HCT116 (cell line): ENCODE data around the gene COL20A1. TPM values are rescaled to one million over a fixed set of nuclear protein-coding genes. Genes with fewer than 3 reads are reported as not detected.

ENCODE experiments used
- ATAC-seq: fragments of 200-7000 bp; cut with Tn5 transposase; 2 replicates; pipeline ENCODE4 v1.9.1; 2020; ENCODE audit warnings: mild to moderate bottlenecking, moderate library complexity
- BruUV-seq: library from RNA; stranded (reverse); fragments of 400-500 nt; replicated peaks from 2 replicates; lab custom pipeline; 2021; lab: Mats Ljungman, UMichigan
- CTCF ChIA-PET: fragments of 300-600 bp; sonication (Branson Sonifier 250); formaldehyde crosslinking; loops from one replicate; lab custom pipeline; 2021; ENCODE audit warnings: antibody characterized with exemption; lab: Charles Lee
- POLR2A ChIA-PET: fragments of 300-600, 350-600 bp; sonication (Branson Sonifier 250); formaldehyde crosslinking; loops from one replicate; lab custom pipeline; 2021; ENCODE audit warnings: antibody characterized with exemption; lab: Charles Lee
- RAD21 ChIA-PET, 2 experiments: fragments of 300-600 bp; sonication (Branson Sonifier 250); formaldehyde crosslinking; loops; one replicate each; lab custom pipeline; 2023; ENCODE audit warnings: low total read pairs in 2 of 2; ENCODE audit not compliant: uncharacterized antibody in 2 of 2, unreplicated experiment in 2 of 2, low non-redundant PET in 1 of 2; lab: Charles Lee
- DNase-seq: peaks from one replicate; pipeline ENCODE4 v3.0.0-alpha.2; 2010; ENCODE audit warnings: low read depth, low spot score
- H2AFZ ChIP-seq: fragments of 200-600 bp; shearing (Covaris generic), sonication (generic); 2 replicates; pipeline ENCODE4 v1.6.1; 2017; ENCODE audit warnings: low read depth, mixed run types, mixed read lengths, antibody characterized with exemption, low read length; ENCODE audit not compliant: poor library complexity, severe bottlenecking
- H3K27ac ChIP-seq: 2 replicates; pipeline ENCODE4 v1.5.1; 2012; ENCODE audit warnings: low read depth, low read length
- H3K27me3 ChIP-seq: fragments of 200-600 bp; sonication (generic); 2 replicates; pipeline ENCODE4 v1.6.1; 2016; ENCODE audit warnings: mixed run types, low read length, mixed read lengths; ENCODE audit not compliant: insufficient read depth
- H3K36me3 ChIP-seq, 2 experiments: fragments of 200-500 bp in 1 of 2; fragments of 200-600 bp in 1 of 2; sonication (Bioruptor generic) in 1 of 2; sonication (generic) in 1 of 2; 2 replicates each; pipeline versions ENCODE4 v1.5.1 to v1.6.1; 2014 to 2016; ENCODE audit warnings: low read length in 2 of 2, inconsistent platforms in 1 of 2, mixed read lengths in 1 of 2, mixed run types in 1 of 2; ENCODE audit not compliant: insufficient read depth in 2 of 2, control insufficient read depth in 1 of 2
- H3K4me1 ChIP-seq, 2 experiments: fragments of 200-600 bp in 1 of 2; sonication (generic) in 1 of 2; 2 replicates each; pipeline versions ENCODE4 v1.5.1 to v1.6.1; 2012 to 2017; ENCODE audit warnings: low read length in 2 of 2, inconsistent platforms in 1 of 2, mild to moderate bottlenecking in 1 of 2, mixed read lengths in 1 of 2, mixed run types in 1 of 2, moderate library complexity in 1 of 2; ENCODE audit not compliant: insufficient read depth in 2 of 2, control insufficient read depth in 1 of 2
- H3K4me2 ChIP-seq: fragments of 200-600 bp; sonication (generic); 2 replicates; pipeline ENCODE4 v1.6.1; 2017; ENCODE audit warnings: mixed run types, low read length, mixed read lengths
- H3K4me3 ChIP-seq, 2 experiments: fragments of 200-600 bp in 1 of 2; sonication (generic) in 1 of 2; replicated peaks in 1 of 2; 2 replicates each; pipeline ENCODE4 v1.5.1; 2011 to 2016; ENCODE audit warnings: low read length in 2 of 2, control low read depth in 1 of 2, low read depth in 1 of 2, mild to moderate bottlenecking in 1 of 2, mixed read lengths in 1 of 2, mixed run types in 1 of 2
- H3K79me2 ChIP-seq: fragments of 200-600 bp; sonication (generic); 2 replicates; pipeline ENCODE4 v1.6.1; 2017; ENCODE audit warnings: mild to moderate bottlenecking, mixed run types, low read length, moderate library complexity, mixed read lengths; ENCODE audit not compliant: insufficient read depth
- H3K9ac ChIP-seq: fragments of 200-600 bp; sonication (generic); 2 replicates; pipeline ENCODE4 v1.6.1; 2016; ENCODE audit warnings: low read length, mixed read lengths
- H3K9me2 ChIP-seq: fragments of 200-600 bp; sonication (generic), shearing (Covaris generic); 2 replicates; pipeline ENCODE4 v1.6.1; 2017; ENCODE audit warnings: mixed run types, mild to moderate bottlenecking, moderate library complexity; ENCODE audit not compliant: insufficient read depth
- H3K9me3 ChIP-seq, 2 experiments: fragments of 200-500 bp in 1 of 2; fragments of 200-600 bp in 1 of 2; sonication (Bioruptor generic) in 1 of 2; sonication (generic) in 1 of 2; 2 replicates each; pipeline ENCODE4 v1.6.1; 2014 to 2017; ENCODE audit warnings: low read length in 2 of 2, mixed read lengths in 2 of 2, inconsistent platforms in 1 of 2, low read depth in 1 of 2, mild to moderate bottlenecking in 1 of 2, mixed run types in 1 of 2, moderate library complexity in 1 of 2; ENCODE audit not compliant: control insufficient read depth in 1 of 2, insufficient read depth in 1 of 2
- H4K20me1 ChIP-seq: fragments of 200-600 bp; sonication (generic), shearing (Covaris generic); 2 replicates; pipeline ENCODE4 v1.6.1; 2017; ENCODE audit warnings: mixed run types, mild to moderate bottlenecking, moderate library complexity; ENCODE audit not compliant: insufficient read depth
- ATF3 ChIP-seq: IDR thresholded peaks from 2 replicates; pipeline ENCODE4 v1.6.1; 2012
- CBX3 ChIP-seq: IDR thresholded peaks from 2 replicates; pipeline ENCODE4 v1.6.1; 2012; ENCODE audit warnings: low read depth
- CEBPB ChIP-seq: IDR thresholded peaks from 2 replicates; pipeline ENCODE4 v1.6.1; 2012; ENCODE audit warnings: low read depth
- CTCF ChIP-seq, 3 experiments: fragments of 200-600 bp in 1 of 3; sonication (generic) in 1 of 3; IDR thresholded peaks in 2 of 3; conservative IDR thresholded peaks in 1 of 3; 2 replicates each; pipeline ENCODE4 v1.5.1; 2012 to 2017; ENCODE audit warnings: low read depth in 2 of 3, low read length in 2 of 3, antibody characterized with exemption in 1 of 3, borderline replicate concordance in 1 of 3, control low read depth in 1 of 3, mild to moderate bottlenecking in 1 of 3, mixed read lengths in 1 of 3, mixed run types in 1 of 3, moderate library complexity in 1 of 3; ENCODE audit not compliant: insufficient read depth in 1 of 3
- EGR1 ChIP-seq: IDR thresholded peaks from 2 replicates; pipeline ENCODE4 v1.6.1; 2012; ENCODE audit warnings: low read depth
- ELF1 ChIP-seq: IDR thresholded peaks from 2 replicates; pipeline ENCODE4 v1.6.1; 2012; ENCODE audit warnings: low read depth, borderline replicate concordance
- EZH2 ChIP-seq: fragments of 200-600 bp; sonication (generic); IDR thresholded peaks from 2 replicates; pipeline ENCODE4 v1.6.1; 2017; ENCODE audit warnings: antibody characterized with exemption, mixed run types
- MAX ChIP-seq: IDR thresholded peaks from 2 replicates; pipeline ENCODE4 v1.6.1; 2012
- POLR2A ChIP-seq: IDR thresholded peaks from 2 replicates; pipeline ENCODE4 v1.7.0; 2011; ENCODE audit warnings: borderline replicate concordance; ENCODE audit not compliant: insufficient read depth, insufficient read length; ENCODE audit errors: extremely low read depth
- POLR2AphosphoS5 ChIP-seq: IDR thresholded peaks from 2 replicates; pipeline ENCODE4 v1.6.1; 2011; ENCODE audit warnings: mild to moderate bottlenecking, low read depth, low read length, moderate library complexity
- RAD21 ChIP-seq: IDR thresholded peaks from 2 replicates; pipeline ENCODE4 v1.6.1; 2012; ENCODE audit warnings: low read depth, mild to moderate bottlenecking
- REST ChIP-seq: IDR thresholded peaks from 2 replicates; pipeline ENCODE4 v1.6.1; 2012; ENCODE audit warnings: low read depth
- SIN3A ChIP-seq: IDR thresholded peaks from 2 replicates; pipeline ENCODE4 v1.6.1; 2012; ENCODE audit warnings: low read depth
- SRF ChIP-seq: IDR thresholded peaks from 2 replicates; pipeline ENCODE4 v1.6.1; 2012; ENCODE audit warnings: low read depth
- TCF7L2 ChIP-seq: IDR thresholded peaks from 2 replicates; pipeline ENCODE4 v1.7.0; 2011; ENCODE audit warnings: borderline replicate concordance, inconsistent platforms; ENCODE audit not compliant: insufficient read depth, insufficient read length; ENCODE audit errors: extremely low read depth
- ZNF274 ChIP-seq: fragments of 200-500 bp; sonication (Bioruptor generic); IDR thresholded peaks from 2 replicates; pipeline ENCODE4 v1.6.1; 2014; ENCODE audit warnings: mild to moderate bottlenecking, low read depth, low read length, inconsistent platforms
- intact Hi-C: fragments of 100-400 bp; cut with micrococcal nuclease; formaldehyde crosslinking; loops from 2 replicates; pipeline ENCODE4 v1.10.0; 2022
- total RNA-seq: library from RNA; stranded (reverse); gene quantifications from one replicate; pipeline ENCODE4 v1.2.1, GENCODE V29; 2021; ENCODE audit not compliant: unreplicated experiment

COL20A1 gene
- total RNA-seq, 1 experiment from 2014 or later, result 0.34 TPM

GRCh38 chr20:63366390-63367365, 73.7 kb downstream of the COL20A1 start:
- ATAC-seq (no peak), DNase-seq (no peak)
- H3K4me1 ChIP-seq, result no peaks in the 10 kb centered on the region
- no peaks in the 10 kb centered on the region for H3K9me2 ChIP-seq
- no peaks in the 10 kb centered on the region for H3K27me3 ChIP-seq
- H3K36me3 ChIP-seq, result no peaks in the 10 kb centered on the region
- H3K4me3 ChIP-seq, result no peak overlapping the region
- no peak overlapping the region for H3K9ac ChIP-seq
- POLR2A ChIA-PET, result no interaction called here
- no peaks in the 10 kb centered on the region for H3K79me2 ChIP-seq
- CTCF ChIA-PET, result no interaction called here
- RAD21 ChIA-PET, result no interaction called here
- no peak for TF ChIP-seq CTCF (IDR thresholded peaks at IDR 0.05 in 2 of 3, conservative IDR thresholded peaks at IDR 0.05 in 1 of 3; ENCODE audit: borderline replicate concordance in 1 of 3, insufficient read depth in 1 of 3, low read depth in 2 of 3, low read length in 2 of 3)
- TF ChIP-seq ATF3, result no peak
- TF ChIP-seq EZH2, result no peak
- no peak for TF ChIP-seq ELF1
- no peak for TF ChIP-seq TCF7L2
- no peak for TF ChIP-seq REST
- no peak for TF ChIP-seq RAD21
- TF ChIP-seq MAX, result no peak
- no peak for TF ChIP-seq POLR2AphosphoS5
- no peak for TF ChIP-seq CBX3
- TF ChIP-seq CEBPB, result no peak
- TF ChIP-seq ZNF274, result no peak
- no peak for TF ChIP-seq SIN3A
- TF ChIP-seq EGR1, result no peak
- no peak for TF ChIP-seq SRF
- TF ChIP-seq POLR2A, result no peak
- TF ChIP-seq, all 23 proteins: peak for 0
- no peaks in the 10 kb centered on the region for H4K20me1 ChIP-seq
- no peaks in the 10 kb centered on the region for H3K9me3 ChIP-seq
- H3K4me2 ChIP-seq, result no peak overlapping the region
- no TSS peak for BruUV-seq
- intact Hi-C loops, result no loop called here
- H3K27ac ChIP-seq, result no peak overlapping the region
- no peak overlapping the region for H2AFZ ChIP-seq
